LNCaP clone FGC (cell line): Measurements from ENCODE around the gene OSBPL8.
"Not testable (repeated sequence)": the region's sequence is repeated elsewhere in the genome, so short reads cannot be mapped to it uniquely, and the experiment has no call there.

ENCODE experiments used
- DNase-seq: peaks from one replicate; pipeline ENCODE4 v3.0.0-alpha.2; 2011; ENCODE audit warnings: low read depth
- H3K4me3 ChIP-seq: 2 replicates; pipeline ENCODE4 v1.5.1; 2011; ENCODE audit warnings: mild to moderate bottlenecking, low read depth, low read length, control low read depth
- CTCF ChIP-seq: IDR thresholded peaks from 2 replicates; pipeline ENCODE4 v1.5.1; 2012; ENCODE audit warnings: mild to moderate bottlenecking; ENCODE audit not compliant: control insufficient read depth, insufficient read depth; ENCODE audit errors: extremely low read depth

The OSBPL8 gene

GRCh38 chr12:76374386-76375020 lies 185.1 kb downstream of the OSBPL8 start:
- no peak for TF ChIP-seq CTCF
- no peak for DNase-seq
- H3K4me3 ChIP-seq: no peak overlapping the region

GRCh38 chr12:76368230-76368629 lies 191.3 kb downstream of the OSBPL8 start:
- H3K4me3 ChIP-seq: no peak overlapping the region
- TF ChIP-seq CTCF: no peak
- DNase-seq: no peak

GRCh38 chr12:76366163-76366562 lies 193.4 kb downstream of the OSBPL8 start:
- DNase-seq: no peak
- H3K4me3 ChIP-seq: no peak overlapping the region
- TF ChIP-seq CTCF: no peak

- DNase-seq, H3K4me3 ChIP-seq: not testable (repeated sequence)
Observed at GRCh38 chr12:76364131-76364530, 195.4 kb downstream of the OSBPL8 start.

GRCh38 chr12:76360316-76360715 lies 199.3 kb downstream of the OSBPL8 start:
- no peak for TF ChIP-seq CTCF
- no peak for DNase-seq
- H3K4me3 ChIP-seq: no peak overlapping the region

- TF ChIP-seq CTCF: no peak
- no peak for DNase-seq
- H3K4me3 ChIP-seq: no peak overlapping the region
Observed at GRCh38 chr12:76356071-76356470, 203.5 kb downstream of the OSBPL8 start.

- peak; percentile 79 for DNase-seq
- peak within 1 kb of the TSS; percentile 74 for H3K4me3 ChIP-seq
- peak; percentile 36; the same call in 1 of the 2 replicates for TF ChIP-seq CTCF
Observed at GRCh38 chr12:76348079-76348901, 211.3 kb downstream of the OSBPL8 start, which contains the start of gene BBS10. Gene BBS10, minus strand, starts transcription at chr12:76348415. Its CDS starts 57 bp downstream, at chr12:76348358.
